GOT3 (cell line): Measurements from ENCODE around the gene RASSF1.

Source experiments
- DNase-seq: peaks from one replicate; lab custom pipeline; 2025; ENCODE audit warnings: mixed read lengths; lab: John Stamatoyannopoulos, UW

The RASSF1 gene

GRCh38 chr3:50365842-50366220 is 25.2 kb upstream of the RASSF1 start:
- DNase-seq = no peak

- no peak for DNase-seq
These were observed 24.6 kb upstream of the RASSF1 start for GRCh38 chr3:50365080-50365841.

GRCh38 chr3:50364573-50365079 is 24.0 kb upstream of the RASSF1 start:
- DNase-seq = no peak

- DNase-seq = no peak
These were observed 19.1 kb upstream of the RASSF1 start for GRCh38 chr3:50359760-50360110.

GRCh38 chr3:50358911-50359759 is 18.5 kb upstream of the RASSF1 start, which contains the start of gene TMEM115:
Gene TMEM115 (minus strand): TSS chr3:50359521. CDS start chr3:50359063, 458 bp downstream.
- DNase-seq = peak; percentile 91

- no peak for DNase-seq
These were observed 17.8 kb upstream of the RASSF1 start for GRCh38 chr3:50358355-50358910.

GRCh38 chr3:50357481-50357880 is 16.8 kb upstream of the RASSF1 start:
- DNase-seq = no peak

- DNase-seq = no peak
These were observed 15.9 kb upstream of the RASSF1 start for GRCh38 chr3:50356553-50356952.

GRCh38 chr3:50355829-50356552 is 15.4 kb upstream of the RASSF1 start:
- DNase-seq = no peak

GRCh38 chr3:50354850-50355249 is 14.2 kb upstream of the RASSF1 start:
- no peak for DNase-seq

- DNase-seq = no peak
These were observed 13.6 kb upstream of the RASSF1 start for GRCh38 chr3:50354186-50354764.

GRCh38 chr3:50353245-50354004 is 12.8 kb upstream of the RASSF1 start:
- no peak for DNase-seq

- no peak for DNase-seq
These were observed 12.1 kb upstream of the RASSF1 start for GRCh38 chr3:50352781-50353180.

GRCh38 chr3:50351323-50351697 is 10.7 kb upstream of the RASSF1 start:
- DNase-seq = no peak

- peak; percentile 83 for DNase-seq
These were observed 10.1 kb upstream of the RASSF1 start, which contains the start of the genes CYB561D2 and NPRL2 for GRCh38 chr3:50350527-50351322. Gene CYB561D2 (plus strand): TSS chr3:50350862. CDS start chr3:50351434, 572 bp downstream. Gene NPRL2 (minus strand): TSS chr3:50350775. CDS start chr3:50350652, 123 bp downstream.

GRCh38 chr3:50350213-50350526 is 9.5 kb upstream of the RASSF1 start:
- no peak for DNase-seq

- DNase-seq = peak; percentile 33
These were observed 6.7 kb upstream of the RASSF1 start for GRCh38 chr3:50347187-50347813.

GRCh38 chr3:50345586-50346234 is 5.1 kb upstream of the RASSF1 start, which contains the start of gene ZMYND10:
Gene ZMYND10 (minus strand): TSS chr3:50345732. CDS start chr3:50345579, 153 bp downstream.
- DNase-seq = peak; percentile 32

GRCh38 chr3:50345008-50345407 is 4.4 kb upstream of the RASSF1 start:
- no peak for DNase-seq
